GM18508 (cell line): ENCODE data around the gene CPED1.
"Not testable (repeated sequence)": the region's sequence is repeated elsewhere in the genome, so short reads cannot be mapped to it uniquely, and the experiment has no call there.

Experiments used
- ATAC-seq: cut with Tn5 transposase; IDR thresholded peaks from one replicate; pipeline ENCODE4 v1.9.1; 2021; ENCODE audit warnings: moderate number of reproducible peaks; ENCODE audit not compliant: insufficient read depth, unreplicated experiment

CPED1 gene

DNA sequence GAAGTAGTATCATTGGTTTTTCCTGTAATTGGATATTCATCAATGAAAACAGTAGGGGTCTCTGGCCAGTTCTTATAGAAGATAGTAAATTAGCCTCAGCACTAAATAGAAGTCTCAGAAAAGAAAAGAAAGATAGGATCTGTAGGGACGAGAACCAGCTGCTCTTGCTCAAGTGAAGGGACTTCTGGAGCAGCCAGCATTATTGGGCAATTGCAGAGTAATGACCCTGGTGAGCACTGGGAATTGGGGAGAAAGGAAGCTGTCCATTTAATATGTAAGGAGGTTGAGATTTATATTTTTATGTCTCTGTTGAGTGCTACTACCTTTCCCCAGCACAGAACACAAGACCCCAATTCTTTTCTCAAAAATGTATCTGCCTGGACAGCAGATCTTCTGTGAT lies 279.1 kb downstream of the CPED1 start:
- ATAC-seq, result no peak

DNA sequence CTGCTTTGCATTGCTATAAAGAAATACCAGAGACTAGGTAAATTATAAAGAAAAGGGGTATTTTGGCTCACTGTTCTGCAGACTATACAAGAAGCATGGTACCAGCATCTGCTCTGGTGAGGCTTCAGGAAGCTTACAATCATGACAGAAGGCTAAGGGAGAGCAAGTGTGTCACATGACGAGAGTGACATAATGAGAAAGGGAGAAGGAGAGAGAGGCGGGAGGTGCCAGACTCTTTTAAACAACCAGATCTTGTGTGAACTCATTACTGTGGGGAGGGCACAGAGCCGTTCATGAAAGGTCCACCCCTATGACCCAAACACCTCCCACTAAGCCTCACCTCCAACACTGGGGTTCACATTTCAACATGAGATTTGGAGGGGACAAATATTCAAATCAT lies 281.3 kb downstream of the CPED1 start:
- no peak for ATAC-seq

DNA sequence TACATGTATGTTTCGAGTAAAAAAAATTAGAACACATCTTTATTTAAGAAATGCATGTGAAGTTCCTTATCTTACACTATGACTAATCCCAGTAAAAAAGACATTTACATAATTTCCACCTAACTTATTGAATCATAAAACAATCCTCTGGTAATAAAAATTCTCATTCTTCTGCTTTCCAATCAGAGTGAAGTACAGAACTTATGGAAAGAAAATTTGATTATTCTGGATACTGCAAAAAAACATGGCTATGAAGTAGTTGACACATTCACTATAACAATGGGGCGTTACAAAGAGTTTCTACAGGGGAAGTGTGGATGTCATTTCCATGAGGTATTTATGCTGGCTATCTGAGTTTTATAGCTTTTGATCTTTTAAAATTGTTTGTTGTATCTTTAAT lies 282.6 kb downstream of the CPED1 start:
- ATAC-seq, result no peak

DNA sequence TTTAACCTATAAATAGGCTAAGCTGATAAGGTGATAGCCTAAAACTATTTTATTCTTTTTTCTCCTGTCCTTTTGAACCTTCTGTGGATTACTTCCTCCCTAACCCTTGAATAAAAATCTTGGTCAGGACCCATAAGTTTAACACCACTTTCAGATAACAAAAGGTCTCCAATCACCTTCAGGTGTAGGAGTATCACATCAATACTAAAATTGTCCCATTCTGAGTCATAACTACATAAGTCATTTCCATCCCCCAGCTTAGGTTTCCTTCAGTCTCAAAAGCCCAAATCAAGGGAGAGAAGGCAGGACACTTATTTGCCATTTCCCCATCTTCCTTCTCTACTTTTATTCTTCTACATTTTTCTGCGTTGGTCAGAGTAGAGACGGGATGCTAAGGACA lies 283.4 kb downstream of the CPED1 start:
- ATAC-seq, result no peak

DNA sequence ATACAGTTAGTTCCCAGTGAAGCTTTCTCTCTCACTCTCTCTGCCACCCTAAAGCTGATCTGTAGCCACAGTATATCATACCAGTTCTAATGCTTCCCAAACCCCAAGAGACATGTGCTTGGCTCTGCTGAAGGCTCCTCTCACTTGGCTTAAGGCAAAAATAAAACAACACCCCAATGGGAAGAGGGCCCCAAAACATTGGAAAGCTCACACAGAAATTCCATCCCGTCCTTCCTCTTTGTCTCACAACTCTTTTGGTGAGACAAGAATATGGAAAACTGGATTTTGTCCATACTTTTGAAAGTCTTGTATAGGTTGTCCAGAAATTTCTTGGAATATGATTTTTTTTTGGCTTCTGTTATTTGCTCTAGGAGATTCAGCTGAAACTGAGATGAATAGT lies 284.2 kb downstream of the CPED1 start:
- ATAC-seq, result no peak

DNA sequence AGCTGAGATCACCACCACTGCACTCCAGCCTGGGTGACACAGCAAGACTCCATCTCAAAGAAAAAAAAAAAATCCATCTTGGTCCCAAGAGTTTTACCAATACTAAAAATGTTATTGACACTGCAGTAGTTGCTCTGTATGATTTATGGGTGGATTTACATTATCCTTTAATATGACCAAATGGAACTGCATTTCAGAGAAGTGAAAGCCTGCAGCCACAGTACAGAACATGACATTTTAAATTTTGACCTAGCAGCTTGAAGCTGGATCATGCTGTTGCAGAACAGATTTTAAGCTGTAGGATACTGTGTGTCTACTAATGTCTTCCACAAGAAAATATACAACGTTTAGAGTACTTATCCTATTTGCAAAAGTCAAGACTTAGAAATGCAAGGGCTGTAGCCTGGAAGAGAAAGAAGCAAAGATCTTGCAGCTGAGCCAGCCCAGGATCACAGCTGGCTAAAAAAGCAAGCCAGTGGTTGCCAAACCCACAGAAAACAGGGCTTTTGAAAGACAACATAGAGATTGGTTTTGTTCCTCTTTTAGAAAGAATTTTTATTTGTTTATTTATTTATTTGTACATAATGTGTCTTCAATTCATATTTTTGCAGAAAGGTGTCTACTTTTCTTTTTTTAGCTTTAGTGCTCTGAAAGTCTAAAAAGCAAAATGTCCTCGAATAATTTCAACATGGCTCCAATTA lies 285.1 kb downstream of the CPED1 start:
- ATAC-seq, result no peak

DNA sequence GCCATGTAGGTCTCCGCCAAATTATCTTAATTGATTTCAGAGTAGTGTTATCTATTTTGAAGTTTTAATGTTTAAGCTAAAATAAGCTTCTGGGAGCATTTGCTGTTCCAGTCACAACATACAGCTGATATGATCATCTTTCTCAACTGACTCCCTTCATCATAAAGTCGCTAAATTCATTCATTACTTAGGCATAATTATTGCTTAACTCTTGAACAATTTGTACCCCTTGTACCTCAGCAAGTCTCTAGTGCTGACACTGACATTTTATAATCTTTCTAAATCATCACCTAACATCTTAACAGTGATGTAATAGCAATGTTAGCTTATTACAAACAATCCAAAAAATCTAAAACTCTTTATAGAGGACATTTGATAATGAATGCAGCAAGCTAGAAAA lies 286.0 kb downstream of the CPED1 start:
- no peak for ATAC-seq

DNA sequence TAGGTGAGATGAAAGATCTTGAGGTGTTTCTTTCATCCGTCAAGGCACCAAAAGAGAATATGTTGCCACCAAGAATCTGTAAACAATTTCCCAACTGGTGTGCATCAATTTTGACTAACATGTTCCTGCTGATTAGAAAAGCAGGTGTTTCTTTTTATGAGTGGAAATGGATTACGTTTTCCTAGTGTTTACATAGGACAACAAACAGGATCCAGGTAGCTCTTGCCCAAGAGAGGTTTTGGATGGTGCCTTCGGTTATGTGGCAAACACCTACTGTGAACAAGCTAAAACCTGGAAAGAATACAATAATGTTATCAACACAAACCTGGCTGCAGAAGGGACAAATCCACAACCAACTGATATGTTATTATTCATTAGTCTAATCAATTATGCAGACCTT lies 286.7 kb downstream of the CPED1 start:
- ATAC-seq, result no peak

DNA sequence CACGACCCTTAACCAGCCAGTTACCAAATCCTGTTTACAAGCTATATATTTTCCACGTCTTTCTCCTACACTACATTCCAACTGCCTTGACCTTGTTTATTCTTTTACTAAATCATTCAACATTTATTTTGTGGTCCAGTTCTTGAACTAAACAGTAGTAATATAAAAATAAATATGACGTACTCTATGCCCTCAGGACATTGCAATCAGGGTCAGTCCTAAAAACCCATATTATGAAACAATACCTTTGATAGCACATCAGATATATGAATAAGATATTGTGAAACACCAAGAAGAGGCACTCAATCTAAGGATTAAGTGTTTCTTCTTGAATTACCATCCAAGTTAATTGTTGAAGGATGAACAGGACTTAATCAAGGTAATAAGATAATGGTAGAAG lies 287.8 kb downstream of the CPED1 start:
- ATAC-seq, result no peak

DNA sequence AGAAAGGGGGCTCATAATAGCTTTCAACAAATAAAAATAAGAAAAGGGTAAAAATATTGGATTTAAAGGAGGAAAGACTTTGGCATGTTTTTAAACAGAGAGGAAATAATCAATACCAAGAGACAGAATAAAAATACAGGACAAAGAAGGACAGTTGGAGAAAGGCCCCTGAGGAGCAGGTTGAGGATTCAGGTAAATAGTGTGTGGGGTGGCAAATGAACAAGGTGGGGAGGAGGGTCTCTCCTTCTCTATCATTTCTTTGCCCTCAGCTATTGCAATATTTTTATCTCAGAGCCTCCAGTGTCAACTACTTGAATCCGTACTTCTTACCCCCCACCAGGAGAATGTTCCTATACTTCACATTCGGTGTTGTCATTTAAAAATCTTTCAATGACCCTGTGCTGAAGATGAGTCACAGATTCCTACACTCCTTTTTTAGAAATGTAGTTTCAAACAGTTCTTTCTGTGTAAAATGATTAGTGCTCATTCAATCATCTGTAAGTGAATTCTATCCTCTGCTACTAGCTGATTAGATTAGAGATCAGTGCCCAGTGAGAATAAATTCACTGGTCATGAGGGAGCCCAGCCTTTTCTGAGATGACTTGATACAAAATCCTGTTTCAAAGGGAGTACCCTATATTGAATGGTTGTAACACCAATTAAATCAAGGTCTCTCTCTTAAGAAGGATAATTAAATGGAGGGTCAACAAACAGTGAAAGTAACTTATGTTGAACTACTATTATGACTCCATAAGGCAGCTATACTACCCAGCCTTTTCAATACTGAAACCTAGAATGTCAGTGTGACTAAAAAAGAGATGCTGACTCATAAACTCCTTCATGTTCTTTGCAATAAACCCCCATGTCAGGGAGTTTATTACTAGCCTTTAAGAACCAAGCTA lies 289.9 kb downstream of the CPED1 start:
- ATAC-seq, result peak; percentile 100

DNA sequence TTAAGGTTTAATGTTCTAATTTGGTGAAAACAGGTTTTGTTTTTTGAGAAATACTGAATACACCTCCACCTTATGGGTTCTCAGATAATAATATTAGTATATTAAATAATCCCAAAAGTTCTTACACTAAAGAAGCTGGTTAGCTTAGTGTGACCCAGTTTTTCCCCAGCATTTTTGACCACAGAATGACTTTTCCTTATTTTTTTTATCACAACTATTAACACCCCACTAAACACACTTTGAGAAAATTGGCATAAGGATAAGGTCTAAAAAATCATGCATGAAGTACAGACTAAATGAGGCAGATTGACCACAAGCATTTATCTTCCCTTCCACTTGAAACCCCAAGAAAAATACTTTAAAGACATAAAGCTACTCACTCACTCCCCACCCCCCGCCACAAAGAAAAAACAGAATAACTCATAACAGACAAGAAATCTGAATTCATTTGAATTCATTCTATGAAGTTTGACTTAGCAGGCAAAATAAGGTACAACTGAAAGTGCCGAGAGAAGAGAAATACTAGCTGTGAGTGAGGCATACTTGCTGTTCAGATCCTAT lies 290.6 kb downstream of the CPED1 start:
- no peak for ATAC-seq

DNA sequence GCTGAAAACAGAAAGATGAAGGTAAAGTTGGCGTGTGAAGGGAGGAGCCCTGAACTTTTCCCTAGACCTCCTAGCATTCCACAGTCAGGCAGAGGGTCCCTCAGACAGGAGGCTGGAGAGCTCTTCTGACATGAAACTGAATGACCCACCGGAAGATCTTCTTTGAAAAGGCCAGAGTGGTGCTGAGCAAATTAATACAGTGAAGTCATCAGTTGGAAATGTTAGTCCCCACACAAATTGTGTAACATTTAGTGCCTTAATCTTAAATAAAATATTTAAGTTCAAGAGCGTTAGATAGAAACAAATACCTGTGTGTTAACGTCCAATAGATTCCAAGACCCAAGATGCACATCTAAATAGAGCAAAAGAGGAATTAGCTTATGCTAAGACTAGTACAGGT lies 291.3 kb downstream of the CPED1 start:
- no peak for ATAC-seq

DNA sequence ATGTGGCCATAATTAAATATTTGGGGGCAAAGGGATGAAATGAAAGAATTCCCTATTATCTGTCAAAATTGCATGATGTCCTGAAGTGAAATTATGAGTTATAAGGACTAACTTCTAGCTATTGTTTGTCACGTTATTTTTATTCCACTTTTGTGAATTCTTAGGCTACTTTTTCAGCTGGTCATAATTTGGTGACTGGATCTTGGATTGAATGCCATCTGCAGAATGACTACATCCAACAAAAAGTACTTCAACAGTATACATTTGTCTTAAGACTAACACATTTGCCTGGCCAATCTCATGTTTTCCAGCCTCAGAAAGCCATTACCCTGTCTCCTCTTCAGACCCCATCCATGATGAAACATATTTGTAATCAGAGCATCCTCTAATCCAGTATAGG lies 292.1 kb downstream of the CPED1 start:
- ATAC-seq, result no peak

DNA sequence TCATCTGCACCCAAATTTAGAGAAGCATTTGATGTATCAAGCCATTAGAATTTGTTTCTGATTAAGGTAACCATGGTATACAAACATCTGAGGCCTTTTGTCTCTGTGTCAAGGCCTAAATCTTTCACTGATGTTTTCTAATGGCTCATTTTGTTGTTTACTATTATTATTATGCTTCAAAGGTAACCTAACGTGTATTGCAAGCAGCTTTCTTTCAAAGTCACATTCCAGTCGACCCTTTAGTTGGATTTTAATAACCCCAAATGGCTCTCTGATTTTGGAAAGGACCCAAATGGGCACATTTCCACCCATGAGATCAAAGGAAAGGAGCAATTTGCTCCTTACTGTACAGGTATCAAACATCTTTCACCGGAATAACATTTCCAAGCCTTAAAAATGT lies 293.6 kb downstream of the CPED1 start:
- ATAC-seq, result no peak

DNA sequence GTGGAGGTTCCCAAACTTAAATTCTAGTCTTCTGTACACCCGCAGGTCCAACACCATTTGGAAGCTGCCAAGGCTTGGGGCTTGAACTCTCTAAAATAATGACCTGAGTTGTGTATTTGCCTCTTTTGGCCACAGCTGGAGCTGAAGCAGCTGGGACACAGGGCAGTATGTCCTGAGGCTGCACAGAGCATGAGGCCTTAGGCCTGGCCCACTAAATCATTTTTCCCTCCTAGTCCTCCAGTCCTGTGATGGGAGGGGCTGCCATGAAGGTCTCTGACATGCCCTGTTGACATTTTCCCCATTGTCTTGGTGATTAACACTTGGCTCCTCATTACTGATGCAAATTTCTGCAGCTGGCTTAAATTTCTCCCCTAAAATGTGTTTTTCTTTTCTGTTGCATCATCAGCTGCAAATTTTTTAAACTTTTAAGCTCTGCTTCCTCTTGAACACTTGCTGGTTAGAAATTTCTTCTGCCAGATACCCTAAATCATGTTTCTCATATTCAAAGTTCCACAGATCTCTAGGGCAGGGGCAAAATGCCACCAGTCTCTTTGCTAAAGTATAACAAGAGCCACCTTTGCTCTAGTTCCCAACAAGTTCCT lies 296.7 kb downstream of the CPED1 start:
- no peak for ATAC-seq

DNA sequence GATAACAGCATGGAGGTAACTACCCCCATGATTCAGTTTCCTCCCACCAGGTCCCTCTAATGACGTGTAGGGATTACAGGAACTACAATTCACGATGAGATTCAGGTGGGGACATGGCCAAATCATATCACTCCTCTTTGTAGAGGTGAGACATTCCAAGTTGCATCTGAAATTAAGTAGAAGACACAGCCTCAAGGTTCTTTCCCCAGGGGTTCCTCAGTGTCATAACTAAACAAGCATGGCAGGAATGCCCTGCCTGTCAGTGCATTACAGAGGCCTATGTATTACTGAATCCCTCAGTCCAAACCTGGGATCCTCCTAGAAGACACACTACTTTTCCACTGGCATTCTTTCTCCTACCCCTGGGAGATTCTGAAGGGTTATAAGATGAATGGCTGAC lies 297.7 kb downstream of the CPED1 start:
- ATAC-seq, result no peak

DNA sequence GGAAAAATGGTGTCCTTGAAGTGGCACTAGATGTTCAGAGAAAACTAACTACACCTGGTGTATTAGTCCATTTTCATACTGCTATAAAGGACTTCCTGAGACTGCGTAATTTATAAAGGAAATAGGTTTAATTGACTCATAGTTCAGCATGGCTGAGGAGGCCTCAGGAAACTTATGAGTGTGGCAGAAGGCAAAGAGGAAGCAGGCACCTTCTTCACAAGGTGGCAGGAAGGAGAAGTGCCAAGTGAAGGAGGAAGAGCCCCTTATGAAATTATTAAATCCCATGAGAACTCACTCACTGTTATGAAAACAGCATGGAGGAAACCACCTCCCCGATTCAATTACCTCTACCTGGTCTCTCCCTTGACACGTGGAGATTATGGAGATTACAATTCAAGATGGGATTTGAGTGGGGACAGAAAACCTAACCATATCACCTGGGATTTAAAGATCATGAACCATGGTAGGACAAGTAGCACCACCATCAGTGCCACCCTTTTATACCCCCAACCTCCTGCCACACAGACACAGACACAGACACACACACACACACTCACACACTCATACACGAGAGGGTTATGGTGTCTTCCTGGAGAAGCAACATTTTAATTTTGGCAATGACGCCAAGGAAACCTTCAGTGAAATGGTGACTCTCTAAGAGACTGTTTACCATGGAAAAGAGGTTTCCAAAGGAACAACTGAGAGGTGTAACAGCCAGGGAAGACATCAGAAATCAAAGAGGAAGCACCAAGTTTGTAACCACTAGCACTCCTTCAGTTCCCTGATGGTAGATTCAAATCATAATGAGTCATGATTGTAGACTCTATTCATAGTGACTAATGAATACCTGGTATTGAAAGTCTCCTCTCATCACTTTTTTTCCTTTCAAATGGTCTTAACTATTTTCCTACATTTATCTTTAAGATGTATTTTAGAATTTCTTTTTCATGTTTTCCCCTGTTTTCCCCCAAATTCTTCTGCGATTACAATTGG lies 298.5 kb downstream of the CPED1 start:
- no peak for ATAC-seq

DNA sequence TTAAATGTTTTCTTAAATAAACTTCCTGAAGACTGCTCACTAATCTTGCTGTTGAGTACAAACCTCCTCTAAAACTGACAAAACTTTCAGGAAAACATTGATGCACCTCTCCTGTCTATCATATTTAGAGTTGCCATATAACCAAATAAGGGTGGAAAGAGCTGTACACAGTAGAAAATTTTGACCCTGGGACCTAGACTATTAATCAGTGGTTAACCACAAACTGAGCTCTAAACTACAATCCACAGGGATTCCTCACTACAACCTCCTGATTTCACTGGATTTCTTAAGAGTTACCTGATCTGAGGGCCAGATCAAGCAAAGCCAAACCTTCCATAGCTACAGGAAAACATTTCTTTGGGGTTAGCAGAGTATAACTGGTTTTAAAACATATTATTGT lies 300.4 kb downstream of the CPED1 start:
- no peak for ATAC-seq

DNA sequence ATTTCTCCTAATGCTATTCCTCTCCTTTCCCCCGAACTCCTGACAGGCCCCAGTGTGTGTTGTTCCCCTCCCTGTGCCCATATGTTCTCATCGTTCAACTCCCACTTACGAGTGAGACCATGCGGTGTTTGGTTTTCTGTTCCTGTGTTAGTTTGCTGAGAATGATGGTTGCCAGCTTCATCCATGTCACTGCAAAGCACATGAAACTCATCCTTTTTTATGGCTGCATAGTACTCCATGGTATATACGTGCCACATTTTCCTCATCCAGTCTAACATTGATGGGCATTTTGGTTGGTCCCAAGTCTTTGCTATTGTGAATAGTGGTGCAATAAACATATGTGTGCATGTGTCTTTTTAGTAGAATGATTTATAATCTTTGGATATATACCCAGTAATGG lies 301.4 kb downstream of the CPED1 start:
- ATAC-seq, result not testable (repeated sequence)

DNA sequence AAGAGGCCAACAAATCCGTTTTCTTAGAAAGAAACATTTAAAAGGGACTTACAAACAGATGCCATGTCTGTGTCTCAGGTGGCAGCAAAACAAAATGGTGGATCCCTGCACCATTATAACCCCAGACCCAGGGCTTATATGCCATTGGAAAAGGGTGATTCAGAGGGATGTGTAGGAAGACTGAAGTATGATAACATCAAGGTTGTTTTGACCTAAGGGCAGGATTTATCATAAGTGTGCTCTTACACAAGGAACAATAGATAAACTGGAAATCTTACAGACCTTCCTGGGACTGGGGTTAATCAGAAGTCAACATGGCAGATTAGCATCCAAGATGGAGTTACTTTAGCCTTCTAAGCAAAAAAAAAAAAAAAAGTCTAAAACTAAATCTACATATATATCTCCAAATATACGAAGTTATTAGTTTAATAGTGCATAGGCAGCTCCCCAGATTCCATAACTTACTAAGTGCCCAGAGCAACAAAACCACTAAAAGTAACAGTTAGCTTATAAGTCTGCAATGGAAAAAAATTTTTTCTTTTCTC lies 306.0 kb downstream of the CPED1 start:
- no peak for ATAC-seq
